ENCODE measurements around the gene TRIO. TPM values are rescaled to one million over a fixed set of nuclear protein-coding genes. Genes with fewer than 3 reads are reported as not detected.
"Not testable (repeated sequence)": the region's sequence is repeated elsewhere in the genome, so short reads cannot be mapped to it uniquely, and the experiment has no call there.

Gene TRIO
- total RNA-seq, 1 donor from 2014 or later: 381 TPM

DNA sequence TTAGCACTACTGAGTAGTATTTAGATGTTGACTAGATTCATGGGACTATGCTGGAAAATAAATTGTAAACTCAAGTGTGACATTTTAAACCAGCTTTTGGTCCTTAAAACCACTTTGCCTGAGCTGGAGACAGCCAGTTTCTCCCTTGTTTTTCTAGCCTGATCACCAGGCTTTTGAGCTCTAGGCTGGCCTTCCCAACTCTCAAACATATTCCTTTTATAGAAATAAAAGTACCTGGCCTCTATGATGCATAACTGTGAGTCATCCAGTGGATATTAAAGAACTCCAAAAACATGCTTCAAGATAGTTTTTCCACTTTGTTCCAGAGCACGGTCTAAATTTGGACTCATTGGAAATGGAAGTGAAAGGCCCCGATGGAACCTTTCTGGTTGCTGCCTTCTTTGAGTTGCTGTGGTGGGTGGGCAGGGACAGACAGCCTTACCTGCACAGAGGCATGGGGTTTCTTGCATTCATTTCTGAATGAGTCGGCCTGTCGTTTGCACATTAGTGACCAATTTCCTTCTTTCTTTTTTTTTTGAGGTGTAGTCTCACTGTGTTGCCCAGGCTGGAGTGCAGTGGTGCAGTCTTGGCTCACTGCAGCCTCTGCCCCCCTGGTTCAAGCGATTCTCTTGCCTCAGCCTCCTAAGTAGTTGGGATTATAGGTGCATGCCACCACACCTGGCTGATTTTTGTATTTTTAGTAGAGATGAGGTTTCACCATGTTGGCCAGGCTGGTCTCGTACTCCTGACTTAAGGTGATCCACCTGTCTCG, 43.1 kb downstream of the TRIO start:
- DNase-seq: no peak

DNA sequence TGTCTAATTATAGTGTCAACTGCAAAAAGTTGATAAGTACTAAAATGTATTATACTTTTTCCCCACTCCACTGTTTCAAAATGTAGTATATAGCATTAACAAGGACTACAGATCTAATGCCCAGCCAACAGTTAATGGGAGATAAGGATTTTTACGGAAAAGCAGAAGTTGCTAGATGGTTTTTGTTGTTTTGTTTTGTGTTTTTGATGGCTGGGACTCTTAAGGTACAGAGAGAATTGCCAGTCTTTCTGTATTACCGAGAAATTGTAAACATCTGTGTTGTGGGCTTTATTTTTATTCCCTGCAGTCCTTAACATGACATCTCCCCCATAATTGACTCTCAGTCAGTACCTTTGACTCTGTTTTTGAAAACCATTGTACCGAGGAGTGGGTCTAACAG, 44.0 kb downstream of the TRIO start:
- DNase-seq: no peak

DNA sequence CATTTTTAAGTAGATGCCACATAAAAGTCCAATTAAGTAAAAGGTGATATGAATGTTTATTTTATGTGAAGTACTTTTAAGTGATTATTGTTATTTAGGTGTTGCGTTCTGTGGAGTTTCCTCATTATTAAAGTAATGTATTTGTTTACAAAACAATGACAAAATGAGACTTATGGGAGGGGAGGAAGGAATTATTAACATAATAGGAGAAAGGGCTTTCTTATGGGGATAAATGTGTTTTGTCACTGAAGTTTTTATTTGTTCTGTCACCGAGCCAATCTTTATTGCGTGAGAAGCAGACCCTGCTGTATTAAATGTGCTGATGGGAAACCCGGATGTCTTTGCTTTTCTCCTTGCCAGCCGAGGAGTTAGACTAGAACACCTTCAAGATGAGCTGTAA, 44.5 kb downstream of the TRIO start:
- DNase-seq: no peak

DNA sequence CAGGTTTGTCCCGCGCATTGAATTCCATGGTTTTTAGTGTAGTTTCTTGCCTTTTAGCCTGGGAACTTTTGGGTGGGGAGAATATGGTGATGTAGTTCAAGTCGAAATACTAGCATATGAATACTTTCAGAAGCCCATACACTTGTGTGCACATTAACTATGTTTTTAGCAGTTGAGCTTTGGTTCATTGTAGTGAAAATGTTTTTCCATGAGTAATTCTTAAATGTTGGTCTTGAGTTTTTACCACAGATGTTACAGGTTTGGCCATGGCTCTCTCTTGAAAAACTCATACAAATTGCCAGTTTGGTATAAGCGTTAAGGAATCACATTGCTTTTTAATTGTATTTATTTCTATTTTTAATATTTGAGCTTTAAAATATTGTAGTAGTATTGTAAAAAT, 45.6 kb downstream of the TRIO start:
- DNase-seq: no peak

DNA sequence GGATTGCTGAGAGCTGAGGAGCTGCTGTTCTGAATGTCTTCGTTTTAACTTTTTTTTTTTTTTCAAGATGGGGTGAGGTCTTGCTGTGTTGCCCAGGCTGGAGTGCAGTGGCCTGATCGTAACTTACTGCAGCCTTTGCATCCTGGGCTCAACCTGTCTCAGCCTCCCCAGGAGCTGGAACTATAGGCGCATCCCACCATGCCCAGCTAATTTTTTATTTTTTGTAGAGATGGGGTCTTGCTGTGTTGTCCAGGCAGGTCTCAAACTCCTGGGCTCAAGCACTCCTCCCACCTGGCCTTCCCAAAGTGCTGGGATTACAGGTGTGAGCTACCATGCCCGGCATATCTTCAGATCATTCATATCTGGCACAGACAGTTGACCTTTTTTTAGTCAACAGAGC, 46.5 kb downstream of the TRIO start:
- no peak for DNase-seq

DNA sequence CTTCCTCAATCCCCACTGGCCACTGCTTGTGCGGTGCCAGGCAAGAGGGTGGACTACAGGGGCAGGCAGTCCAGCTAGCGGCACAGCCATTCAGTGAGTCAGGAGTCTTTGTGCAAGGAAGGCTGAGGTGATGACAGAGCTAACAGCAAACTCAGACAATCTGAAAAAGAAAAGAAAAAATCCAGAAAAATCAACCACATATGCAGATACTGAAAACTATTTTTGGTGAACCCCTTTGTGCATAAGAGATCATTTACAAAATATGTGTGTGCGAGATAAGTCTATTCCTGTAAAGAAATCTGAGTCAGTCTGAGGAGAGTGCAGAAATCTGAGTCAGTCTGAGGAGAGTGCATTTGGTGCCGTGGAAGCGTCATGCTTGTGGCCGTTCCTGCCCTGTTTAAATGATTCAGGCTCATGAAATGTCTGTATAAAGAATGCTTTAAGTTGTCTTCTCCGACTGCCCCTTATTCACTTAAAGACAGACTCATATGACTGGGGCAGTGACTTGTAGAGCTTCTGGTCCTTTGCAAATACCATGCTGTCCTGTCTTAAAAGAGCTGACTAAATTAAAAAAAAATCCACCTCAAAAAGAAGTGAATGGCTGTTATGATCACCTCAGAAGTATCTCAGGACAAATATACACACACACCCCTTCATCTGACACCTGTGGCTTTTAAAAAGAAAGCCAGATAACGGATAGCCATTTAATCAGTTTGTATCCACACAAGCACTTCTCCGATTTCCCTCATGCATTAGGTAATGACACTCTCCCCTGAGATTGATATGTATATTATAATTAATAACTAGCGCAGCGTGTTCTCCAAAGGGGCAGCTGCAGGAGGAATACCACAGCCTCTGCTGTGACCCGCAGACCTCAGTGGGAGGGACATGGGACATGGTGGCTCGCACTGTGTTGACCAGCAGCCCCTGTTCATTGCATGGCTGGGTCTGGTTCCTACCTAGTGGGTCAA, 47.3 kb downstream of the TRIO start:
- DNase-seq: no peak

DNA sequence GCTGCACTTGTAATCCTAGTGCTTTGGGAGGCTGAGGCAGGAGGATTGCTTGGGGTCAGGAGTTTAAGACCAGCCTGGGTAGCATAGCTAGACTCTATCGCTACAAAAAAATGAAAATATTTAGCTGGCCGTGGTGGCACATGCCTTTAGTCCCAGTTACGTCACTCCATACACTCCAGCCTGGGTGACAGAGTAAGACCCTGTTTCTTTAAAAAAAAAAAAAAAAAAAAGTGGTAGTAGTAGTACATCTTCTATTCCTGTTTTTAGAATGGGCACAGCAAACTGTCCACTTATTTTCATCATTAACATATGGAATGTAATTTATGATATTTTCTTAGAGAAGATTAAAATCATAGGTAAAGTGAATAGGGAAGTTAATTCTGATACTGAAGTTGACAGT, 48.2 kb downstream of the TRIO start:
- DNase-seq: no peak

DNA sequence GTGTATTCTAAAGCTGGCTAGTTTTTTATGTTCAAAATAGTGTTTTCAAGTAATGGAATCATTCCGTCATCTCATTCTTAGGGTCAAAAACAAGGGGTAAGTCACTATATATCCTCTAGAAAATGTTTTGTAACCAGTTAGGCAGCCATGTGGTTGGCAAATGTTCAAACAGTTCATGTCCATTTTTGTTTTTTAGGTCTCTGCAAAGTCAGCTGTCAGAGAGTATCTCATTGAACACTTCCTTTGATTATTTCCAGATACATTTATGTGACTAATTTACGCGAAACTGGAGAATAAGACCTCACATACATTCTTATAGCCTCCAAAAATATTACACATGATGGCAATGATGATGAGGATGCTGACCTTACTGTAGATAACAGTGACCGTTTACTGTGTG, 50.4 kb downstream of the TRIO start:
- no peak for DNase-seq

DNA sequence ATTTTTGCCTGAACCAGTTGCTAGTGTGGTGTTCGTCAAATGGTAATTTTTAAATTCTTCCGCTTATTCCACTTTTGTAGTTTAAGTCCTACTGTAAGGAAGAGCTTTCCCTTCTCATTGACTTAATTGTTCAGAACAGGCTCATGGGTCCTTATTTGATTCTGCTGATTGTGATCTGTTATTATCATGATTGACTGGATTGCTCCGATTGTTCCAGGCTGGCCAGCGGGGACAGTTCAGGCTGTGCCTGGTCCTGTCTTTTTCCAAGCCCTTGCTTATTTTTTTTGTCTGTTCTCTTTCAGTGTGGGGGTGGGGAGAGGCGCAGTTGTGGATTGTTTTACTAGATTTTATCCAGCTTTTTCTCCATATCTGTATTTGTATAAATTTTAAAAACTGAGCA, 52.4 kb downstream of the TRIO start:
- no peak for DNase-seq

DNA sequence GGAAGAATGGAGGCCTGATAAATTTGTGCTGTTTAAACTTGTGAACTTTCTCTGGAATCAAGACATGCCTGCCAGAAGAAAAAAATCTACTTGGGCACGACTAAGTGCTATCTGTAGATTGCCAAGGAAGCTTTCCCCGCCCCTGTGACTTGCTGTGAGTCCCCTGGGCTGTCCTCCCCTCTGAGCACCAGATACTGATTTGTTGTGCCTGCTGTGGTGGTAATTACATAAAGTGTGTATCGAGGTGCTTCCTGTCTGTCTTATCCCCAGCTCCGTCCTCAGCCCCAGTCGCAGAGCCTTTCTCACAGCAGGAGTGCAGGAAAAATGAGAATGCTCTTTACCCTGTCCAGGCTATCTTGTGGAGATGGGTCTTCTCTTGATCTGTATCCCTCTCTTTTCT, 53.9 kb downstream of the TRIO start:
- DNase-seq: no peak

DNA sequence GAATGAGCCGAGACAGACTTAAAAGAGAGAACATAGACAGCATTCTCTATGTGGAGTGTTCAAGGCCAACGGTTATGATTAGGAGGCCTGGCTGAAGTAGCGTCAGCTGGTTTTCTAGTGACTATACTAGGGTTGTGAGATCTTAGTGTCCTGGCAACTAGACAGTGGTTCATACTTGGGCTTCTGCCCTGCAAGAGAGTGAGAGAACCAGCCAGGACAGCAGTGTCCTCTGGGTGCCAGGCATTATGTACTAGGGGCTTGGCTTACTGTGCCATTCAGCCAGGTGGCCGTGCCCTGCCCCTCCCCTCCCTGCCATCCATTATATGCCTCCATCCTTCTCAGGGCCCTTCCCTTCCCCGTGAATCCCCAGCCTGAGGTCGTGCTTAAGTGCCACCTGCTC, 56.8 kb downstream of the TRIO start:
- no peak for DNase-seq

DNA sequence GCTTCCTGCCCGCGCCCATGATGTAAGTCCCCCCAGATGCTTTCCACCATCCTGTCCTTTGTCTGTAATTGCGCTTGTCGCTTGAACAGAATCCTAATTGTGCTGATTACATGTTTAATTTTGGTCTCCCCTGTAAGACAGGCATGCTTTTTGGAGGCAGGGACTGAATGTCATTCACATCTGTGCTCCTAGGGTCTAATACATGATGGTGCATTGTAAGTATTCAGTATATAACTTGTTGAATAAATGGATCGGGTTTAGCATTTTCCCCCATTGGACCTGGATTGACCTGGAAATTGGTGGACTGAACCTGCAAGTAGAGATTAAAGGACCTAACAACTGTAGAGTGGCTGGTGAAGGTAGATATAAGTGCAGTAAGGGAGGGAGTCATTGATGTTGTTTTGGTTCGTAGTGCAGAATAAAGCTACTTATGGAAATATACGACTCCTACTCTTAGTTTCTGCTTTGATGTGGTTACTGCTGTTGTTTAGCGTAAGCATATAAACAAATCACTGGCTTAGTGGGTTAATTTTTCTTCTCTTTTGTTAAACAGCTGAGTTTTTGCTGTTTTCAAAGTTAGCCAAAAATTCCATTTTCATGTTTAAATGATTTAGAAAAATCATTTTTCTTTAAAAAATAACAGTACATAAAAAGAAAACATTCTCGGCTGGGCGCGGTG, 57.3 kb downstream of the TRIO start:
- DNase-seq: no peak

DNA sequence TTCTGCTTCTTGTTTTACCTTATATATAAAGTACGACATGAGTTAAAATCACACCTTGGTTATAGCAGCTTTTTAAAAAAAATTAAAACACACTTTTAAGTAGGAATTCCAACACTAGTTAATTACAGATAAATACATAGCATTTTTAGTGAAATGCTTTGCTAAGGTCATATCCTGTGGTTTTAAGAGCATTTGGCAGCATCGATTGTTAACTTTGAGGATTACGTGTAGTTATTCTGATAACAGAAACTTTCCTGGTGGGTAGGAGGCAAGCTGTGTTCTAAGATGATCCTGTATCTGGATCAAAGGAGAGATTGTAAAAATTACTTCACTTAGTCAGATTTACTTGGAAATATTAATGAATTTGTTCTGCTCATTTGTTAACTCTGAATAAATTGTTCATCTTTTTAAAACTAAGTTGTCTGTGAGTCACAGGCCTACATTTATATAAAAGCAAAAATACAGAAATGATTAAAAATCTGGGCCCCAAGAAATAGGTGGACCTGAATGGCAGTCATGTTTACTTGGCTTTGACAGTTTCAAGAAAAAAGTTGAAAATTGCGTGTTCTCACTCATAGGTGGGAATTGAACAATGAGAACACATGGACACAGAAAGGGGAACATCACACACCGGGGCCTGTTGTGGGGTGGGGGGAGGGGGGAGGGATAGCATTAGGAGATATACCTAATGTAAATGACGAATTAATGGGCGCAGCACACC, 58.3 kb downstream of the TRIO start:
- no peak for DNase-seq

DNA sequence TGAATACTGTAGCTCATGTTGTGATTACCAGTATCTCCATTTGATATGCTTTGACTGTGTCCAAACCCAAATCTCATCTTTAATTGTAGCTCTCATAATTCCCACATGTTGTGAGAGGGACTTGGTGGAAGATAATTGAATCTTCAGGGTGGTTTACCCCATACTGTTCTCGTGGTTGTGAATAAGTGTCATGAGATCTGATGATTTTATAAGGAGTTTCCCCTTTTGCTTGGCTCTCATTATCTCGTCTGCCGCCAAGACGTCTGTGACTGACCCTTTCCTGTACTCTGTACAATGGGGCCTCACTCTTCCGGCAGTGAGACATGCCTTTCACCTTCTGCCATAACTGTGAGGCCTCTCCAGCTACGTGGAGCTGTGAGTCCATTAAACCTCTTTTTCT, 59.3 kb downstream of the TRIO start:
- DNase-seq: no peak

DNA sequence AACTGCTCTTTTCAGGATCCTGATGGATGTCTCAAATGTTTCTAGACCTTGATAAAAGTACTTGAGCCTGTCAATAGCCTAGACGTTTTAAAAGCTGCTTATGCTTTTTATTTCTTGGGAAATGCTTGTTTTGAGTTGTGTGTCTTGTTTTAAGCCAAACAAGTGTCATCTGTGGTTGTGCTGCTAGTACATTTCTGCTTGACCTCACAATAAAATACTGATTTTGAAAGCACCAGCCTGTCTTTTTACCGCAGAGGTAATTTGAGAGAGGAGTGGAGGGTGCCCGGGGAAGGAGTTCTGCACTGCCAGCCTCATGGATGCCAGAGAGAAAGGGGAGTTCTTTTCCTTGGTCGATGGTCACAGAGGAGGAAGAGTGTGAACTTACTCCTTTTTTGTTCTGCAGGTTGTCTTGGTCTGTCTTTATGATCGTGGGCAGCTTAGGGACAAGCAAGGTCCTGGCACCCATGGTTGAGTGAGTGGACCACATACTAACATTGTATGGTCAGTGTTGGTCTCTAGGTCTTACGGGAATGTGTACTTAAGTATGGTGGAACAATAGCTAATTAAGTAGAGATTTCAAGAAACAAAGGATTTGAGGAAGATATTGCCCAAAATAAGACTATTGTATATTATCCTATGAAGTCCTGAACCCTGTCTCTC, 61.0 kb downstream of the TRIO start:
- DNase-seq: no peak

DNA sequence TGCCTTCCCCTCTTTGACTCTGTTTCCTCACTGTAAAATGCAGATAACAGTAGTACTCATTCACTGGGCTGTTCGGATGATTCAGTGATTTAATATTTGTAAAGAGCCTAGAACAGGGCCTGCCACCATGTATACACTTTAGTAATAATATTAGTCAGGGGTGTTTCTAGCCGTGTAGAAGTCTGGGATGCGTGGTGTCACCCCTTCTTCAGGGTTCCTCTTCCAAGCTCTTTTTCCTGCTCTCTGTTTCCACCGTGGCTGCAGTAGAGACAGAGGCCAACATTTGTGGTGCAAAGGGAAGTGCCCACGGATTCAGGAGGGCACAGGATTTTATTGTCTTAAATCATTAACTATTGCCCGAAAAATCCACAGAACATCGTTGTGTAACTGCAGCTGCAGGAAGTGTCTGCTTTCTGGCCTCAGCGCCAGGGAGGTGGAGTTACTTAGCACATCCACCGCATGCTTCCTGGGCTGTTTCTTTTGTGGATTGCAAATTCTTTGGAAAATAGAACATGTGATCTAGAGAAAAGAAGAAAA, 61.7 kb downstream of the TRIO start:
- DNase-seq: no peak

DNA sequence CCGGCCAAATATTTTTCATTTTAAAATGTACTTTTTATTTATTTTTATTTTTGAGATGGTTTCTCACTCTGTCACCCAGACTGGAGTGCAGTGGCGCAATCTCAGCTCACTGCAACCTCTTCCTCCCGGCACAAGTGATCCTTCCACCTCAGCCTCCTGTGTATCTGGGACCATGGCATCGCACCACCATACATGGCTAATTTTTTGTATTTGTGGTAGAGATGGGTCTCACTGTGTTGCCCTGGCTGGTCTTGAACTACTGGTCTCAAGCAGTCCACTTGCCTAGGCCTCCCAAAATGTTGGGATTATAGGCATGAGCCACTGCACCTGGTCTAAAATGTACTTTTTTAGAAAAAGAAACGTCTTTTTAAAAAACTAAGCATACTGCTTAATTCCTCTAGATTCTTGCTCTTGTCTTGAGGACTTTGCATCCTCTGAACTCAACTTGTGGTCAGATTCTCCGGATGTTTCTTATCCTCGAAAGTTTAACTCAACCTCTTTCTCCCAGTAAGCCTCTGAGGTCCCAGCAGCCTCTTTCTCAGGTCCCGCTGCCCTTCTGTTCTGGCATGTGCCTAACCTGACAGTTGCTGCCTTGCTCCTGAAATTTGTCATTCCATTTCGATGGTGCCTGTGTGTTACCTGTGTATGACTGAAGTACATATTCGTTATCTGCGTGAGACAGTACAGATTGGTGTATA, 63.0 kb downstream of the TRIO start:
- DNase-seq: no peak

DNA sequence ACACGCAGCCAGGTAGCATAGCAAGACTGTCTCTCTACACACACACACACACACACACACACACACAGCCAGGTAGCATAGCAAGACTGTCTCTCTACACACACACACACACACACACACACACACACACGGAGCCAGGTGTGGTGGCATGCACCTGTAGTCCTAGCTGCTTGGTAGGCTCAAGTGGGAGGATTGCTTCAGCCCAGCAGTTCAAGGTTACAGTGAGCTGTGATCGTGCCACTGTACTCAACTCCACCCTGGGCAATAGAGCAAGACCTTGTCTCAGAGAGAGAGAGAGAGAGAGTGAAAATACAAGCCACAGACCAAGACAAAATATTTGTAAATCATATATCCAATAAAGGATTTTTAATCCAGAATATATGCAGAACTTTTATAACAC, 64.3 kb downstream of the TRIO start:
- not testable (repeated sequence) for DNase-seq

DNA sequence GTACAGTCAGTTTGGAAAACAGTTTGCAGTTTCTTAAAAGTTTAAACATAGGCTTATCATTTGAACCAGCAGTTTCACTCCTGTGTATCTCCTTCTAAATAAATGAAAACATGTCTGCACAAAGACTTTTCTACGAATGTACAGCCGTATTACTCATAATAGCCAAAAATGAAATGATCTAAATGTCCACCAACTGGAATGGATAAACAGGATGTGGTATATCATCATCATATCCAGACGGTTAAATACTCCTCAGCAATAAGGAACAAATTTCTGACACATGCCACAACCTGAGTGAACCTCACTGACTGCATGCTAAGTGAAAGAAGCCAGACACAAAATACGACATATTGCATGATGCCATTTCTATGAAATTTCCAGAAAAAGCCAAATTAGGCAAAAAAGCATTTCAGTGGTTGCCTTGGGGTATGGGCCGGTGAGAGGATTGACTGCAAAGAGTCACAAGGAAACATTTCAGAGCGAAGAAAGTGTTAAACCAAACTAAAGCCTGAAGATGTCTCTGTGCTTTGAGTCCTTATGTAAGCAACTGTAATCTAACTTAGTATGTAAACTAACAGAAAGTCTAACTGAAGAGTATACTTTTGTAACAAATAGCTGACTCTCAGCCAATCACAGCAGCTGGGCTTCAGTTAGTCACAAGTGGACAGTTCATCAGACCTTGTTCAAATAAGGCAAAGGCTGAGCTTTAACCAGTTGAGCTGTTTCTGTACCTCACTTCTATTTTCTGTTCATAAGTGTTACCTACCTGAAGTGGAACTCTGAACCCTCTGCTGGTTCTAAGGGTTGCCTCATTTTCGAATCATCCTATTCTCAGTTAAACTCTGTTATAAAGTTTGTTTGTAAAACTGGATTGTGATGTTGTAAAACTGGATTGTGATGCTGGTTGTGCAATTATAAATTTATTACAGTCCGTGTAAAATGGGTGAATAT, 65.2 kb downstream of the TRIO start:
- no peak for DNase-seq

All from occipital lobe (tissue), 2 donors.